Activated CD8-positive, alpha-beta memory T cell treated with anti-CD3 and anti-CD28 coated beads for 48 hours (primary cell): ENCODE data around the gene TNFRSF1A.

Source experiments
- DNase-seq, 3 experiments: peaks; one replicate each; pipeline ENCODE4 v3.0.0-alpha.2; 2020; ENCODE audit warnings: low read depth in 2 of 3, low spot score in 2 of 3

The TNFRSF1A gene

GRCh38 chr12:6341417-6342139 lies at the start of gene TNFRSF1A:
Gene TNFRSF1A (minus strand): TSS chr12:6342076. CDS start chr12:6341814, 262 bp downstream.
- DNase-seq: no peak

- no peak for DNase-seq
These were observed 49.1 kb upstream of the TNFRSF1A start for GRCh38 chr12:6391013-6391412.

- DNase-seq: no peak
These were observed 48.4 kb upstream of the TNFRSF1A start for GRCh38 chr12:6390084-6390799.

- DNase-seq: no peak
These were observed 45.7 kb upstream of the TNFRSF1A start for GRCh38 chr12:6387541-6387940.

- DNase-seq: no peak
These were observed 44.6 kb upstream of the TNFRSF1A start for GRCh38 chr12:6386491-6386890.

- no peak for DNase-seq
These were observed 44.2 kb upstream of the TNFRSF1A start for GRCh38 chr12:6386038-6386437.

- DNase-seq: no peak
These were observed 42.9 kb upstream of the TNFRSF1A start for GRCh38 chr12:6384499-6385436.

- DNase-seq: no peak
These were observed 42.0 kb upstream of the TNFRSF1A start, which contains the start of gene LTBR for GRCh38 chr12:6383572-6384498. Gene LTBR (plus strand): TSS chr12:6384162. CDS start chr12:6384359, 197 bp downstream.

- DNase-seq: no peak
These were observed 41.1 kb upstream of the TNFRSF1A start for GRCh38 chr12:6382982-6383381.

GRCh38 chr12:6382371-6382770 lies 40.5 kb upstream of the TNFRSF1A start:
- DNase-seq: no peak

GRCh38 chr12:6380141-6381121 lies 38.6 kb upstream of the TNFRSF1A start:
- no peak for DNase-seq

- DNase-seq: no peak
These were observed 37.0 kb upstream of the TNFRSF1A start for GRCh38 chr12:6378709-6379472.

- no peak for DNase-seq
These were observed 35.8 kb upstream of the TNFRSF1A start for GRCh38 chr12:6377667-6377994.

GRCh38 chr12:6376870-6377666 lies 35.2 kb upstream of the TNFRSF1A start:
- DNase-seq: no peak

GRCh38 chr12:6376079-6376869 lies 34.4 kb upstream of the TNFRSF1A start:
- no peak for DNase-seq

GRCh38 chr12:6375269-6376078 lies 33.6 kb upstream of the TNFRSF1A start, which contains the start of gene SCNN1A:
Gene SCNN1A (minus strand): TSS chr12:6375563. CDS start chr12:6374783, 780 bp downstream.
- no peak for DNase-seq
